ENCODE data around the gene HNRNPLL.

HNRNPLL gene

DNA sequence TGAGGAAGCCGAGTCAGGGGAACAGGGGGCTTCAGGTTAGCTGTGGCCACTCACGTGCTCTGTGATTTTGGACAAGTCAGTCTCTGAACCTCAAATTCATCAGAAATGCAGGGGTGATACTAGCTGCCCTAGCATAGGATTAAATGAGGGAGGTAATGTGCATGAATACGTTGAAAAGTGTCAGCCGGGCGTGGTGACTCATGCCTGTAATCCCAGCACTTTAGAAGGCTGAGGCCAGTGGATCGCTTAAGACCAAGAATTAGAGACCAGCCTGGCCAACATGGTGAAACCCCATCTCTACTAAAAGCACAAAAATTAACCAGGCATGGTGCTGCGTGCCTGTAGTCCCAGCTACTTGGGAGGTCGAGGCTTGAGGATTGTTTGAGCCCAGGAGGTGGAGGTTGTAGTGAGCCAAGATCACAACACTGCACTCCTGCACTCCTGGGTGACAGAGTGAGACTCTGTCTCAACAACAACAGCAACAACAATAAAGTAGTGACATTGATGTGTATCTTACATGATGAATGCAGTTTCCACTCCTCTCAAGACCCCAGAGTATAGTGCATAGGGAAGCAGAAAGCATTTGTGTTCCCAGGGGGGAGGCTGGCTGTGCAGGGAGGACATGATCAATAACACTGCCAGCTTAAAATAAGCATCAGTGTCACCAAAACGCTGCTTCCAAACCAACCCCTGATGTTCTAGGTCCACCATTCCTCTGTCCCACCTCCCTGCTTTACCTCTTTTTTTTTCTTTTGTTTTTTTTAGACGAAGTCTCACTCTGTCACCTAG, 68.8 kb downstream of the HNRNPLL start:
- H3K27ac Mint-ChIP-seq = no peak overlapping the region
- DNase-seq = no peak
- H3K36me3 Mint-ChIP-seq = no peaks in the 10 kb centered on the region
- no peak overlapping the region for H3K4me3 Mint-ChIP-seq
- H3K27me3 Mint-ChIP-seq = peaks cover 64% of the 10 kb centered on the region
- no peaks in the 10 kb centered on the region for H3K9me3 Mint-ChIP-seq
- H3K4me1 Mint-ChIP-seq = peaks cover 6% of the 10 kb centered on the region
- CTCF ChIA-PET = interaction anchor here (0.6 to 2.3 kb wide), 11 partner anchors 9 to 219 kb away, joined by 3 to 7 read pairs (median 4); no protein-coding TSS in a partner anchor

DNA sequence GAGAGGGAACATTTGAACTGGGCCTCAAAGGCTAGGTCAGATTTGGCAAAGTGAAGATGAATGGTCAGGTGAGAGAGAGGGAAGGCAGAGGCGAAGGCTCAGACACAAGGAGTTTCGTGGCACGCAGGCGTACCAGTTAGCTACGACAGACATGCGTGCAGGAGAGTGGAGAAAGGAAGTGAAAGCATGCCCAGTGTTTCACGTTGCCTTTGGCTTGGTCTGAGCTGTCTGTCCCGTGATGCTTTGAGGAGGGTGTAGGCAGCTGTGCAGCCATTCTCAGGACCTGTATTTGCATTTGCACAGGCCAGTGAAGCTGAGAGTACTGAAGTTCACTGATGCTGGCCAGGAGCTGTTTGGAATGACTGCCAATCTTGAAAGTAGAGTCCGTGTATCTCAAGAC, 69.5 kb downstream of the HNRNPLL start:
- H3K4me1 Mint-ChIP-seq = peaks cover 10% of the 10 kb centered on the region
- peaks cover 66% of the 10 kb centered on the region for H3K27me3 Mint-ChIP-seq
- no peaks in the 10 kb centered on the region for H3K9me3 Mint-ChIP-seq
- no peak overlapping the region for H3K4me3 Mint-ChIP-seq
- no peaks in the 10 kb centered on the region for H3K36me3 Mint-ChIP-seq
- CTCF ChIA-PET = interaction anchor here (0.6 to 2.3 kb wide), 10 partner anchors 10 to 427 kb away, joined by 3 to 7 read pairs (median 4); no protein-coding TSS in a partner anchor
- no peak overlapping the region for H3K27ac Mint-ChIP-seq
- no peak for DNase-seq

DNA sequence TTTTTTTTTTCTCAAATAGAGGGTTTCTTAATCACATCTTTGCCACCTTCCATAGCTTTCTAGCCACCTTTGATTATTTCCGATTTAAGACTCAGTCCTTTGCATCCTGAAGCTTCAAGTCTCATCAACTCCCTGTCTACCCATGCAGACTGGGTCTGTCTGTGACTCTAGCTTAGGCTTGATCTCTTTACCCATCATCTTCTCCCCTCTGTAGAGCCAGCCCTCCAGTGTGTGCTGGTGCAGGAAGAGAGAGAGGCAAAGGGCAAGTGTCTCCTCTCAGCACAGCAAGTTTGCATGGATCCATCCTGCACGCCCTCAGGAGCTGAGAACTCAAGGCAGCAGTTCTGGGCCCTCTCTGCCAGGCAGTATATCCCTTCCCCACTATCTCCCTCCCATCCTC, 70.4 kb downstream of the HNRNPLL start:
- Mint-ChIP-seq H3K27me3 (peaks cover 74% of the 10 kb centered on the region), H3K4me3 (no peak overlapping the region), H3K9me3 (no peaks in the 10 kb centered on the region), H3K4me1 (peaks cover 14% of the 10 kb centered on the region), H3K36me3 (no peaks in the 10 kb centered on the region), H3K27ac (no peak overlapping the region)
- DNase-seq = no peak
- CTCF ChIA-PET = interaction anchor here (1.1 to 2.3 kb wide), 4 partner anchors 24 to 202 kb away, joined by 3 to 7 read pairs (median 5); no protein-coding TSS in a partner anchor

DNA sequence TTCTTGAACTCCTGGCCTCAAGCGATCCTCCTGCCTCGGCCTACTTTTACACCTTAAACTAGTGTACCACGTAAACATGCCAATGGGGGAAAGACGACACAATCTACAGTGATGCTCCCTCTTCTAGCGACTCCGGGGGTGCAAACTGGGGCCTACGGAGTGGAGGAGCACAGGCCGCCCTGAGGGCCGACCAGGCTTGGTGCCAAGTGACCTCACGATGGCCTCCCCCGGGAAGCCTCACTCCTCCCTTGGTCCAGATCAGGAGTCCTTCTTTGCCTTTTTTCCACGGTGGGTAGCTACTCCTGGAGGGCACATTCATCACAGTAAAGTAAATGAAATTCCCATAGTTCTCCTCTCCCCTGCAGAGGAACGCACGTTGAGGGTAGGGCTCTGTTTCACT, 73.5 kb downstream of the HNRNPLL start:
- Mint-ChIP-seq H3K4me1 (peaks cover 9% of the 10 kb centered on the region), H3K9me3 (no peaks in the 10 kb centered on the region), H3K36me3 (no peaks in the 10 kb centered on the region), H3K4me3 (no peak overlapping the region), H3K27me3 (peaks cover 77% of the 10 kb centered on the region), H3K27ac (no peak overlapping the region)
- DNase-seq = no peak
- CTCF ChIA-PET = no interaction called here

DNA sequence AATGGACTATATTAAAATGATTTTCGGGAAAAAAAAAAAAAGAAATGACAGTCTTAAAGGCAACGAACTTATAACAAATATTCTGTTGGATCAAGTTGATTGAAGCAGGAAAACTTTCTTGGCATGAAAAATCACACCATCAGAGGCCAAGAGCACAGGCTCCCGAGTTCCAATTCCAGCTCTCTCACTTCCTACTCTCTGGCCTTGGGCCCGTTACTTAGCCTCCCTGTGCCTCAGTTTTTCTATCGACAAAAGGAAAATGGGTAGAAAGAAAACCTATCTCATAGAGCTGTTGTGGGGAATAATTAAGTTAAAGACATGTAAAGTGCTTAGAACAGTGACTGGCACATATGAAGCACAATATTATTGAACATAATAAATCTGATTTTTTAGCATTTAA, 74.2 kb downstream of the HNRNPLL start:
- no peaks in the 10 kb centered on the region for H3K9me3 Mint-ChIP-seq
- H3K36me3 Mint-ChIP-seq = no peaks in the 10 kb centered on the region
- H3K4me1 Mint-ChIP-seq = peaks cover 9% of the 10 kb centered on the region
- no peak overlapping the region for H3K4me3 Mint-ChIP-seq
- H3K27me3 Mint-ChIP-seq = peaks cover 77% of the 10 kb centered on the region
- no peak overlapping the region for H3K27ac Mint-ChIP-seq
- no peak for DNase-seq
- CTCF ChIA-PET = no interaction called here

DNA sequence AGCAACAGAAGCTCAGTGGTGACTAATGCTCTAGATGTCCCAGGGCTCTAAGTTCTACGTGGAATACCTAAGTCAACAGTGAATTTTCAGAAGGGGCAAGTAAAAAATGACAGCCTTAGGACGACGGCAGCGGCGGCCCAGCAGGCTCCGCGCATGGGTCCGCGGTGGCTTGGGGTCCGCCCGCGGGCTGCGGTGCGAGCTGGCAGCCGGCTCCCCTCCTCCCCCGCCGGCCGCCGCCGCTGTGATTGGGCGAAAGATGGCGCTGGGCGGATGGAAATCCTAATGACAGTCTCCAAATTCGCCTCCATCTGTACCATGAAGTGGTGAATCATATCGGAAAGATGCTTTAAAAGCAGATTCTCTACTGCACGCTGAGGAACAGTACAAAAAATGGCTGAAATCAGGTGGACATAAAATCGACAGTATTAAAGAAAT, 74.7 kb downstream of the HNRNPLL start:
- H3K36me3 Mint-ChIP-seq = no peaks in the 10 kb centered on the region
- peaks cover 9% of the 10 kb centered on the region for H3K4me1 Mint-ChIP-seq
- no peak for DNase-seq
- CTCF ChIA-PET = no interaction called here
- H3K27ac Mint-ChIP-seq = no peak overlapping the region
- peak overlapping the region; percentile 12 for H3K4me3 Mint-ChIP-seq
- H3K9me3 Mint-ChIP-seq = no peaks in the 10 kb centered on the region
- H3K27me3 Mint-ChIP-seq = peaks cover 77% of the 10 kb centered on the region

DNA sequence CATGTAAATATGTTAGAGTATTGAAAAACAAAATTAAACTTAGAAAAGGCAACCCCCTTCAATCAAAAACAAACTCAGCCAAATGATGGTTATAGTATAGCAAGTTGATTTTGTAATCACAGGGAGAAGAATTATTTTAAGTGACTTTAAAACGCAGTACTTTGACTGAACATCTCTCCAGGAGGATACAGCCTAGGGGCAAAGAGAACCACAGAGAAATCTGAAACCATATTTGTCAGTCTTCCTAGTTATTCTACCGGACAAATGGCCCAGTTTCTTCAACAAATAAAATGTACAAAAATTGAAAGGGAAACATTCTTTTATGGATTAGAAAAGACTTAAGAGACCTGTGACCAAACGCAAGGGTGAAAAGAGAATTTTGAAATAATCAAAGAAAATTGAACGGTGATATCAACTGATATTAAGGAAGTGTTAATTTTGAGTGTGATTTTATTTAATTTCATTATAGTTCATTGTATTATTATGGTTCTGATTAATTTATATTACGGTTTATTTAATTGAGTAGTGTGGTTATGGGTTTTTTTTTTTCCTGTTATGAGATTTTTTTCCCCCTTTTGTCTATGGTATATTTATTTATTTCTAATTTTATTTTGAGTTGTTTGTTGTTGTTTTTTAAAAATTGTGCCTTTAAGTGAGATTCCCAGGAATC, 75.3 kb downstream of the HNRNPLL start:
- Mint-ChIP-seq H3K36me3 (no peaks in the 10 kb centered on the region), H3K9me3 (no peaks in the 10 kb centered on the region), H3K27ac (no peak overlapping the region), H3K27me3 (peaks cover 77% of the 10 kb centered on the region), H3K4me1 (peaks cover 9% of the 10 kb centered on the region), H3K4me3 (no peak overlapping the region)
- CTCF ChIA-PET = interaction anchor here (0.6 kb wide), 1 partner anchor 298 kb away, joined by 3 read pairs; no protein-coding TSS in a partner anchor
- no peak for DNase-seq

DNA sequence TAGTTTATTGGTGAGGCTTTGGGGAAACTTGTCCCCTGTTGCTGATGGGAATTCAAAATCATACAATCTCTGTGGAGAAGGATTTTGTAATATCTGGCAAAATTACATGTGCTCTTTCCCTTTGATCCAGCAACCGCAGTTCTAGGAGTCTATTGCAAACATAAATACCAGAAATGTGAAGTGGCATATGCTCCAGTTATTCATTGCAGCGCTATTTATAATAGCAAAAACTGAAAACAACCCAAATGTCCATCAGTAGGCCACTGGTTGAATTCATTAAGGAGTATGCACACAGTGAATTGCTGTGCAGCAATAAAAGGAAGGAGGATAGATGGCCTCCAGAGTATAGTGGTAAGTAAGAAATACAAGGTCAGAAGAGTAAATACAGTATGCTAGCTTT, 76.5 kb downstream of the HNRNPLL start:
- CTCF ChIA-PET = no interaction called here
- H3K4me1 Mint-ChIP-seq = peaks cover 9% of the 10 kb centered on the region
- H3K36me3 Mint-ChIP-seq = no peaks in the 10 kb centered on the region
- DNase-seq = no peak
- no peak overlapping the region for H3K4me3 Mint-ChIP-seq
- H3K9me3 Mint-ChIP-seq = no peaks in the 10 kb centered on the region
- H3K27me3 Mint-ChIP-seq = peaks cover 76% of the 10 kb centered on the region
- H3K27ac Mint-ChIP-seq = no peak overlapping the region

DNA sequence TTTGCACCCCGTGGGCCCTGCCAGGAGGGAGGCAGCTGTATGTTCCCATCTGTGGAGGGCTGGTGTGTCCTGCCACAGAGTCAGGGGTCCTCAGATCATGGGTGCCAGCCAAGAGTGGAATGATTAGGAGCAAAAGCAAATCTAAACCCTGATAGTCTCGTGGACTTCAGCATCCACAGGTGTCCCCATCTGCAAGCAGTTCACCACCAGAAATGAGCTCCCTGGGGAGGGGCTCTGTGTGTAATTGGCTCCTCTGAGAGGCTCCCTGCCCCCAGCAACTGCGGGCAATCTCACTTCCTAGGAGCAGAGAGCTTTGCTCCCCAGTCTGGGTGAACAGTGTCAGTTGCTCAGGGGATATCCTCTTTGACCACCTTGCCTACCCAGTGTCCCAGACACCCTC, 78.1 kb downstream of the HNRNPLL start:
- H3K9me3 Mint-ChIP-seq = no peaks in the 10 kb centered on the region
- H3K4me1 Mint-ChIP-seq = peaks cover 9% of the 10 kb centered on the region
- H3K27me3 Mint-ChIP-seq = peaks cover 66% of the 10 kb centered on the region
- CTCF ChIA-PET = interaction anchor here (0.9 to 1.0 kb wide), 2 partner anchors 14 to 17 kb away, joined by 3 to 4 read pairs; no protein-coding TSS in a partner anchor
- no peak for DNase-seq
- H3K4me3 Mint-ChIP-seq = no peak overlapping the region
- H3K27ac Mint-ChIP-seq = no peak overlapping the region
- H3K36me3 Mint-ChIP-seq = no peaks in the 10 kb centered on the region

DNA sequence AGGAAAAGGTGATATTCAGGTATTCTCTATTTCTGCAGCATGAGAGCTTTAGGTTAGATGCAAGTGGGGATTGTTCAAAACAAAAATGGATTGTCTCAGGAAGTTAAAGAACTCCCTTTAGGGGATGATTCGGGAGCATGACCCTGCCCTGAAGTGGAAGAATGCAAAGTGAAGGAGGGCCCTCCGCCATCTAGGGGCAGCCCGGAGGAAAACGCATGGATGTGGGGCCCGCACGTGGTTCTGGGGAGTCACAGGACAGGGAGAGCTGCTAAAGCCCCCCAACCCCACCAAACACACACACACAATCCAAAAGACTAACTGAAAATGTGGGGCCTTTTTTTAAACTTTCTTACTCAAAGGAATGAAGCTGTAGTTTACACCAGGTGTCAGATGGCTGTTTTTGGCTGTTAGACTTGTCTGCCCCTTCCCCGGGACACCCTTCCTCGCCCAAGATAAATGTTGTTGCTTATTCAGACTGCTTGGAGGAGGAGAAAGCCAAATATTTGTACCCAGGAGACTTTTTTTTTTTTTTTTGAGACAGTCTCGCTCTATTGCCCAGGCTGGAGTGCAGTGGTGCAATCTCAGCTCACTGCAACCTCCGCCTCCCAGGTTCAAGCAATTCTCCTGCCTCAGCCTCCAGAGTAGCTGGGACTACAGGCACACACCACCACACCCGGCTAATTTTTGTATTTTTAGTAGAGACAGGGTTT, 78.8 kb downstream of the HNRNPLL start:
- Mint-ChIP-seq H3K4me3 (no peak overlapping the region), H3K4me1 (peaks cover 9% of the 10 kb centered on the region), H3K36me3 (no peaks in the 10 kb centered on the region), H3K9me3 (no peaks in the 10 kb centered on the region), H3K27me3 (peaks cover 63% of the 10 kb centered on the region), H3K27ac (no peak overlapping the region)
- no peak for DNase-seq
- CTCF ChIA-PET = interaction anchor here (0.6 to 0.9 kb wide), 2 partner anchors 13 to 16 kb away, joined by 3 to 4 read pairs; no protein-coding TSS in a partner anchor

DNA sequence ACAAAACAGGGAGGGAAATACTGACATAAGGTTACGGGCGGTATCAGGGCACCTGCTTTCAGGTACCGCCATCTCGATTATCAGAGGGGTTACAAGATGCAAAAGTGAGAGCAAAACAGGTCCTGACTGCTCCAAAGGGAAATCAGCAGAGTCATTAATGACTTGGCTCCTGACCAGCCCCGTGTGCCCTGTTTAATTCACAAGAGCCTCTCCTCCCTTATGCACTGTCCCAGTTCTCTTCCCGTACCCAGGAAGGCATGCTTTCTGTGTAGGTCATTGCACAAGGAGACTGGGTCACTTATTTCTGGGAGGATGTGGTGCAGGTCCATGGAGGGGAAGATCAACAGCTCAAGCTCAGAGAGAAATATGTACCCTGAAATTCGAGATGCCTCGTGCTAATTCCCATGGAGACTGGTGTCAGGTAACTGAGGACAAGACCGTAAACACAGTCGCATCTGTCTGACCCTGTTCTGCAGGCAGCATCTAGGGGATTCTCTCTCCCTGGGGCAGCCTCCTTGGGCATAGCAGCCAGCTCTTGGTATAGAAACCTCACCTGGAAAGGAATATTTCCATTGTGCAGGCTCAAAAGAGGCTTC, 79.9 kb downstream of the HNRNPLL start:
- H3K27me3 Mint-ChIP-seq = peaks cover 56% of the 10 kb centered on the region
- no peak overlapping the region for H3K27ac Mint-ChIP-seq
- no peaks in the 10 kb centered on the region for H3K36me3 Mint-ChIP-seq
- no peak overlapping the region for H3K4me3 Mint-ChIP-seq
- no peaks in the 10 kb centered on the region for H3K9me3 Mint-ChIP-seq
- no peak for DNase-seq
- CTCF ChIA-PET = no interaction called here
- peaks cover 3% of the 10 kb centered on the region for H3K4me1 Mint-ChIP-seq

DNA sequence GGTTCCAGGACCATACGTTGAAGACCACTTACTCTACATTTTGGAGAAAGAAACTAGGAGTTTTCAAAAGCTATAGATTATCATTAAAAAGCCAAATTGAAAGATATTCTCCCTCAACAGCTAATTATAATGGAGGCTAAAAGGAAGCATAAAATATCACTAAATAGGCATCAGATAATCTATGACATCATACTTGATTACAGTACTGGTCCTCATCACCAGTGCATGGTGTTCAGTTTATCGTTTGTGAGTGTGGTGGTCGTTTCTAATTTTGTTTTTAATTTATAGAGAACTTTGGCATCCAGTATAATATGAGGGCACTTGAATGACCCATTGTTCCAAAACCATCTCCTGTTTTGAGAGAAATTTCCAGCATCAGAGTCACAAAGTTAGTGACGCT, 80.9 kb downstream of the HNRNPLL start:
- no peak for DNase-seq
- no peak overlapping the region for H3K4me3 Mint-ChIP-seq
- CTCF ChIA-PET = interaction anchor here (1.3 to 1.5 kb wide), 2 partner anchors 14 to 205 kb away, joined by 3 to 8 read pairs; no protein-coding TSS in a partner anchor
- no peak overlapping the region for H3K27ac Mint-ChIP-seq
- H3K9me3 Mint-ChIP-seq = no peaks in the 10 kb centered on the region
- no peaks in the 10 kb centered on the region for H3K4me1 Mint-ChIP-seq
- no peaks in the 10 kb centered on the region for H3K36me3 Mint-ChIP-seq
- peaks cover 46% of the 10 kb centered on the region for H3K27me3 Mint-ChIP-seq

DNA sequence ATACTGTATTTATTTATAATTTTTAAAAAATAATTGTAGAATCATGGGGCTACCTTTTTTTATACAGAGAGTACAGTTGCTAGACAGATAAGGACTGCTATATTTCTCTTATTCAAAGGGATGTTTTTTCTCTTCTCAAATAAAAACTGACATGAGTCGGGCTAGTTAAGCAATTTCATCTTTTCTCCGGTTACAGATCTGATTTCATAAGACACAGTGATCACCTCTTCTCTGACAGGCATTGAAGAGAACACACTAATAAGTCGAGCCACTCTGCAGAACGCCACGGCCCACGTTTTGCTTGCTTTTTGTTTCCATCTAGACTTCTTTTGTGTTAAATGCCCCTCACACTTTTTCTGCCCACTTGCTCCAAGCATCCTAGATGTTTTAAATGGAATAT, 85.4 kb downstream of the HNRNPLL start:
- Mint-ChIP-seq H3K9me3 (no peaks in the 10 kb centered on the region), H3K27ac (no peak overlapping the region), H3K36me3 (no peaks in the 10 kb centered on the region), H3K4me3 (no peak overlapping the region), H3K4me1 (no peaks in the 10 kb centered on the region), H3K27me3 (peaks cover 18% of the 10 kb centered on the region)
- CTCF ChIA-PET = no interaction called here
- no peak for DNase-seq

DNA sequence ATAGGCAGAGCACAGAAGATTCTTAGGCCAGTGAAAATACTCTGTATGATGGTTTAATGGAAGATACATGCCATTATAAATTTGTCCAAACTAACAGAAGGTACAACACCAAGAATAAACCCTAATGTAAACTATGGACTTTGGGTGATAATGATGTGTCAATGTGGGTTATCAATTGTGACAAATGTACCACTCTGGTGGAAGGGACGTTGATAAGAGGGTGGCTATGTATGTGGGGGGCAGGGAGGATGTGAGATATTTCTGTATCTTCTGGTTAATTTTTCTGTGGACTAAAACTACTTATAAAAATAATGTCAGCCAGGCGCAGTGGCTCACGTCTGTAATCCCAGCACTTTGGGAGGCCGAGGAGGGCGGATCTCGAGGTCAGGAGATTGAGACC, 86.2 kb downstream of the HNRNPLL start:
- no peak overlapping the region for H3K4me3 Mint-ChIP-seq
- no peaks in the 10 kb centered on the region for H3K4me1 Mint-ChIP-seq
- H3K27ac Mint-ChIP-seq = no peak overlapping the region
- H3K27me3 Mint-ChIP-seq = peaks cover 20% of the 10 kb centered on the region
- no peak for DNase-seq
- H3K9me3 Mint-ChIP-seq = no peaks in the 10 kb centered on the region
- no peaks in the 10 kb centered on the region for H3K36me3 Mint-ChIP-seq
- CTCF ChIA-PET = no interaction called here
